NCI-H1694 (cell line): ENCODE results near the gene SLC9A2.
A peak's percentile ranks its signal among the peaks of the same experiment; 100 is the strongest.

ENCODE experiments used
- DNase-seq: peaks from one replicate; lab custom pipeline; 2025; lab: John Stamatoyannopoulos, UW

SLC9A2 gene

GRCh38 chr2:102726128-102727087 lies 107.1 kb downstream of the SLC9A2 start:
- no peak for DNase-seq

- no peak for DNase-seq
Measured at GRCh38 chr2:102735416-102736109, 116.2 kb downstream of the SLC9A2 start.

- no peak for DNase-seq
Measured at GRCh38 chr2:102736110-102736409, 116.7 kb downstream of the SLC9A2 start.

- DNase-seq: peak; percentile 33
Measured at GRCh38 chr2:102736410-102737409, 117.4 kb downstream of the SLC9A2 start.

- no peak for DNase-seq
Measured at GRCh38 chr2:102737431-102737830, 118.1 kb downstream of the SLC9A2 start.

- no peak for DNase-seq
Measured at GRCh38 chr2:102743259-102743658, 123.9 kb downstream of the SLC9A2 start.

- DNase-seq: no peak
Measured at GRCh38 chr2:102748107-102748506, 128.8 kb downstream of the SLC9A2 start.

- no peak for DNase-seq
Measured at GRCh38 chr2:102749938-102750337, 130.6 kb downstream of the SLC9A2 start.

- peak; percentile 66 for DNase-seq
Measured at GRCh38 chr2:102753563-102754159, 134.3 kb downstream of the SLC9A2 start.

GRCh38 chr2:102754456-102755145 lies 135.2 kb downstream of the SLC9A2 start:
- no peak for DNase-seq

GRCh38 chr2:102755284-102755683 lies 135.9 kb downstream of the SLC9A2 start:
- DNase-seq: no peak

GRCh38 chr2:102758439-102758838 lies 139.1 kb downstream of the SLC9A2 start:
- DNase-seq: no peak
